GM21526 (cell line): ENCODE data around the gene S100A13.
"Not testable (repeated sequence)": the region's sequence is repeated elsewhere in the genome, so short reads cannot be mapped to it uniquely, and the experiment has no call there.

Experiments
- ATAC-seq: cut with Tn5 transposase; IDR thresholded peaks from one replicate; pipeline ENCODE4 v1.9.1; 2021; ENCODE audit warnings: moderate library complexity; ENCODE audit not compliant: unreplicated experiment, low FRiP score

Gene S100A13

GRCh38 chr1:153626904-153627714 is at the start of gene S100A13:
Gene S100A13 (minus strand): TSS chr1:153627505. CDS start chr1:153626472, 1,033 bp downstream.
- ATAC-seq: no peak

GRCh38 chr1:153673511-153673910 is 46.2 kb upstream of the S100A13 start:
- no peak for ATAC-seq

GRCh38 chr1:153671628-153672353 is 44.5 kb upstream of the S100A13 start:
- peak; percentile 12 for ATAC-seq

GRCh38 chr1:153670859-153671627 is 43.7 kb upstream of the S100A13 start, which contains the start of gene ILF2:
Gene ILF2 (minus strand): TSS chr1:153670993. CDS start chr1:153670922, 71 bp downstream.
- ATAC-seq: peak; percentile 84

GRCh38 chr1:153670257-153670858 is 43.1 kb upstream of the S100A13 start:
- no peak for ATAC-seq

- no peak for ATAC-seq
These were observed 42.3 kb upstream of the S100A13 start for GRCh38 chr1:153669606-153670005.

- ATAC-seq: not testable (repeated sequence)
These were observed 41.4 kb upstream of the S100A13 start for GRCh38 chr1:153668672-153669071.

GRCh38 chr1:153667439-153667838 is 40.1 kb upstream of the S100A13 start:
- no peak for ATAC-seq

GRCh38 chr1:153663211-153663610 is 35.9 kb upstream of the S100A13 start:
- ATAC-seq: no peak

GRCh38 chr1:153662269-153662668 is 35.0 kb upstream of the S100A13 start:
- ATAC-seq: no peak

GRCh38 chr1:153661111-153661708 is 33.9 kb upstream of the S100A13 start:
- no peak for ATAC-seq

GRCh38 chr1:153659656-153660055 is 32.4 kb upstream of the S100A13 start:
- ATAC-seq: no peak

- peak; percentile 3 for ATAC-seq
These were observed 31.9 kb upstream of the S100A13 start for GRCh38 chr1:153659175-153659534.

- peak; percentile 75 for ATAC-seq
These were observed 31.3 kb upstream of the S100A13 start, which contains the start of gene SNAPIN for GRCh38 chr1:153658400-153659174. Gene SNAPIN (plus strand): TSS chr1:153658703. CDS start chr1:153658744, 41 bp downstream.

GRCh38 chr1:153655333-153655732 is 28.0 kb upstream of the S100A13 start:
- ATAC-seq: no peak

GRCh38 chr1:153652805-153653500 is 25.6 kb upstream of the S100A13 start:
- no peak for ATAC-seq

- no peak for ATAC-seq
These were observed 24.5 kb upstream of the S100A13 start for GRCh38 chr1:153651771-153652170.

GRCh38 chr1:153649863-153650235 is 22.5 kb upstream of the S100A13 start:
- ATAC-seq: no peak
